Central memory CD8-positive, alpha-beta T cell (primary cell): ENCODE measurements around the gene CCT3.

Source experiments
- ATAC-seq: fragments of 150-1000 bp; cut with Tn5 transposase; replicated peaks from 2 replicates; pipeline ENCODE4 v1.10.0; 2022; ENCODE audit warnings: mild to moderate bottlenecking, moderate FRiP score, moderate number of reproducible peaks; ENCODE audit not compliant: poor library complexity, severe bottlenecking; ENCODE audit errors: extremely low read depth
- DNase-seq, 2 donors: peaks; one replicate each; pipeline ENCODE4 v3.0.0; 2021; ENCODE audit warnings: low spot score in 2 of 2
- H3K27ac Mint-ChIP-seq: one replicate; pipeline ENCODE4 v1.8.0; 2022; ENCODE audit warnings: low read depth, mild to moderate bottlenecking, moderate library complexity, mixed read lengths
- H3K27me3 Mint-ChIP-seq: one replicate; pipeline ENCODE4 v1.8.0; 2022; ENCODE audit warnings: mixed read lengths
- H3K36me3 Mint-ChIP-seq: one replicate; pipeline ENCODE4 v1.8.0; 2022; ENCODE audit warnings: mild to moderate bottlenecking, moderate library complexity, mixed read lengths; ENCODE audit not compliant: insufficient read depth
- H3K4me1 Mint-ChIP-seq: one replicate; pipeline ENCODE4 v1.8.0; 2022; ENCODE audit warnings: mixed read lengths
- H3K4me3 Mint-ChIP-seq: one replicate; pipeline ENCODE4 v1.8.0; 2022; ENCODE audit warnings: mild to moderate bottlenecking, moderate library complexity, mixed read lengths
- H3K9me3 Mint-ChIP-seq: one replicate; pipeline ENCODE4 v1.8.0; 2022; ENCODE audit warnings: mixed read lengths

The CCT3 gene

DNA sequence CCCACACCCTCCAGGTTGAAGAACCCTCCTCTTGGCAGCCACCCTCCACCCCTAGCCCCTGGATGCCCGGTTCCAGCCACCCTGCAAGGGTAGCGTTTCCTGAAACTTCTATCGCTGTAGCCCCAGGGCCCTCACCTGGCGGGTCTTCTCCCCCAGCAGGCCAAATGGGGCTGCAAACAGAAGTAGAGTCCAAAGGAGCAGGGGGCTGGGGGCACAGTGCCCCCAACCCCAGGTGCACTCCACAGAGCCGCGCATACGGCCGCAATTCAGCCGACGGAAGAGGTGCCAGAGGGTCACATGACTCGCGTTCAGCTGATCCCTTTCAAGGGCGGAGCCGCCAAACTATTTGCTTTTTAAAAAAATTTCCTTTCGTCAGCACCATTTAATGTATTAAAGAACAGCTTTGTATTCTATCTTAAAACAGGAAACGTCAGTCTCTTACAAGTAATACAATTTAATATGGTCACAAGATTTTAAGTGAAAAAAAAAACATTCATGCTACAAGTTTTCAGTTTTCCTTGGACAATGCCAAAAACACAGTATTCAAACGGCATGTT, 42.6 kb downstream of the CCT3 start, which contains the start of gene GLMP:
TSS of gene GLMP (minus strand) at position 289 of the 557 bp plus-strand sequence. CDS start at position 255, 34 bp downstream.
- DNase-seq (no peak), ATAC-seq (peak; percentile 83)
- no peaks in the 10 kb centered on the region for H3K27me3 Mint-ChIP-seq
- H3K9me3 Mint-ChIP-seq, result no peaks in the 10 kb centered on the region
- H3K36me3 Mint-ChIP-seq, result peaks cover 6% of the 10 kb centered on the region
- H3K4me3 Mint-ChIP-seq, result peak within 1 kb of the TSS; percentile 80
- peak within 1 kb of the TSS; percentile 41 for H3K27ac Mint-ChIP-seq
- peaks cover 22% of the 10 kb centered on the region for H3K4me1 Mint-ChIP-seq

DNA sequence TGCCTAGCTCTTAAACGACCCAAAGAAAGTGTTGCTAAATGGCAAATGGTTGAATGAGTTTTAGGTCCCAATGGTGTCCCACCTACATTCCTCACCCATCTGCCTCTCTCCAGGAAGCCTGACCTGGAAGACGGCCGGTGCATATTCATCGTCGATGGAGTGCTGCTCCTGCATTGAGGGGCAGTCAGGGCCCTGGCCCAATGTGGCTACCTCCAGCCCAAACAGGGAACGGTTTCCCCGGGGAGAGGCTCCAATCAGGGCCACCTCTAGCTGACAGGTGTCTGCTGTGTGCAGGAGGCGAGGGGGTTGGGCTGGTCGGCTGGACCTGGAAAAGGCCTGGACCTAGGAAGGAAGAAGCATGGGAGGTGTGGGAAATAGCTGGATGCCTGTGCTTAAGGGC, 44.2 kb downstream of the CCT3 start:
- Mint-ChIP-seq H3K27ac (no peak overlapping the region), H3K9me3 (no peaks in the 10 kb centered on the region), H3K36me3 (peaks cover 9% of the 10 kb centered on the region), H3K27me3 (no peaks in the 10 kb centered on the region), H3K4me1 (peaks cover 22% of the 10 kb centered on the region), H3K4me3 (peak overlapping the region; percentile 80)
- no peak for ATAC-seq
- no peak for DNase-seq

DNA sequence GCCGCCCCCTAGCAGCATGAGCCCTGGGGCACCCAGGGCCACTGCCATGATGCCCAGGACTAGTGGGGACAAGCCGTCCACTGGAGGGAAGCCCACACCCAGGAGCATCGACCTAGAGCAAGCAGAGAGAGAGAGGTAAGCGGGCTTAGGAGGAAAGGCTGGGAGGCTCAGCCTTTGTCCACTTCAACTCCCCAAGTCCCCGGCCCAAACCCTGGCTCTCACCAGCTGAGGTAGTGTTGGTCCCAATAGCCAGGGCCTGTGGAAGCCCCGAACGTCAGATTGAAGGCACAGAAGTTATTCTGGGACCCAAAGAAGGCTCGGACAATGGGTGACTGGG, 45.0 kb downstream of the CCT3 start:
- Mint-ChIP-seq H3K36me3 (peaks cover 13% of the 10 kb centered on the region), H3K27ac (peak overlapping the region; percentile 82)
- no peak for ATAC-seq

DNA sequence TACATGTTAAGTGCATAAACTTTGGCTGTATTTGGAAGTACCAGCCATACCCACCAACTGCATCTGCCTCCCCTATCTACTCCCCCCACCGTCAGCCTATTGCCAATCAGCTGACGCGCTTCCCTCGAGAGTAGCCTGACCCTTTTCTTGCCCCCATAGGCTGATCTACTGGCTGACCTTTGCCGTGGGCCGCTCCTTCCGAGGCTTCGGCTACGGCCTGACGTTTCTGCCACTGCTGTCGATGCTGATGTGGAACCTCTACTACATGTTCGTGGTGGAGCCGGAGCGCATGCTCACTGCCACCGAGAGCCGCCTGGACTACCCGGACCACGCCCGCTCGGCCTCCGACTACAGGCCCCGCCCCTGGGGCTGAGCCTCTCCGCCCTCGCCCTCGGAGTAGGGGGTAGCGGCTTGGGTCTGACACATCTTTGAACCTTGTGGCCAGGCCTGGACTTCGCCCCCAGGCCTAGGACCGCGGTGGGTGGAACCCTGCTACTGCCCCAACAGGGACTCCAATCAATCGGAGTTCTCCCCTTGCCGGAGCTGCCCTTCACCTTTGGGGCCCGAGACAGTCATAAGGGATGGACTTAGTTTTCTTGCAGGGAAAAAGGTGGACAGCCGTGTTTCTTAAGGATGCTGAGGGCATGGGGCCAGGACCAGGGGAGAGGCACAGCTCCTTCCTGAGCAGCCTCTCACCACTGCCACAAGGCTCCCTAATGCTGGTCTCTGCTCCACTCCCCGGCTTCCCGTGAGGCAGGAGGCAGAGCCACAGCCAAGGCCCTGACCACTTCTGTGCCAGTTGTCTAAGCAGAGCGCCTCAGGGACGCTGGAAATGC, 46.6 kb downstream of the CCT3 start:
- ATAC-seq, result no peak
- H3K27me3 Mint-ChIP-seq, result no peaks in the 10 kb centered on the region
- DNase-seq, result no peak
- peaks cover 22% of the 10 kb centered on the region for H3K4me1 Mint-ChIP-seq
- H3K27ac Mint-ChIP-seq, result no peak overlapping the region
- H3K4me3 Mint-ChIP-seq, result no peak overlapping the region
- no peaks in the 10 kb centered on the region for H3K9me3 Mint-ChIP-seq
- peaks cover 16% of the 10 kb centered on the region for H3K36me3 Mint-ChIP-seq

More for the DNA sequence above, 45.0 kb downstream of the CCT3 start:
- no peak for DNase-seq
- Mint-ChIP-seq H3K4me1 (peaks cover 22% of the 10 kb centered on the region), H3K9me3 (no peaks in the 10 kb centered on the region), H3K27me3 (no peaks in the 10 kb centered on the region), H3K4me3 (no peak overlapping the region)

DNA sequence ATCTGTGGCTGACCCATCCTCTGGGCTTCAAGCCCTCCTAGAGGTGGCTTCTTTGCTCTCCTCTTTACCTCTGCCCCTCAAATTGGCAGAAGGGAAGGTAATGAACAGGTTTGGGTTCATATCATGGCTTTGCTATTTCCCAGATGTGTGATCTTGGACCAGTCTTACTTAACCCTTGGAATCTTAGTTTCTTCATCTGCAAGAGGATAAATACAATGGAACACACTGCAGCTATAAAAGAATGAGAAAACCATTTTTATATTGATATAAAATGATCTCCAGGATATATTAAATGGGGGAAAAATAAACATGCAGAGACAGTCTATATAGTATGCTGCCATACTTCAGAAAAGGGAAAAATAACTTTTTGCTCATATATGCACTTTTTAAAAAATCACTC, 48.2 kb downstream of the CCT3 start:
- DNase-seq (no peak), ATAC-seq (no peak)
- Mint-ChIP-seq H3K4me1 (peaks cover 19% of the 10 kb centered on the region), H3K27me3 (no peaks in the 10 kb centered on the region), H3K36me3 (peaks cover 16% of the 10 kb centered on the region), H3K4me3 (no peak overlapping the region), H3K27ac (no peak overlapping the region), H3K9me3 (no peaks in the 10 kb centered on the region)

DNA sequence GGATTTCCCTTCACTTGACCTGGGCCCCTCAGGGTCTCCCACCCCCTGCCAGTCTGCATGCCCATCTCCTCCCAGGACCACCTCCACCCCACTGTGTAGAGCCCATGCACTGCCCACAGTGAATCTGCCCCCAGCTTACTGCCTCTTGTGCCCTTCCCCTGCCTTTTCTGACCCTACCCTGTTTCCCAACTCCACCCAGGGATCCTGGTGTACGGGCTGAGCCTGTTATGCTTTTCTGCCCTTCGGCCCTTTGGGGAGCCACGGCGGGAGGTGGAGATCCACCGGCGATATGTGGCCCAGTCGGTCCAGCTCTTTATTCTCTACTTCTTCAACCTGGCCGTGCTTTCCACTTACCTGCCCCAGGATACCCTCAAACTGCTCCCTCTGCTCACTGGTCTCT, 52.0 kb downstream of the CCT3 start:
- Mint-ChIP-seq H3K36me3 (peaks cover 28% of the 10 kb centered on the region), H3K4me1 (peaks cover 39% of the 10 kb centered on the region), H3K27ac (no peak overlapping the region), H3K4me3 (no peak overlapping the region), H3K9me3 (no peaks in the 10 kb centered on the region), H3K27me3 (no peaks in the 10 kb centered on the region)
- DNase-seq (no peak), ATAC-seq (no peak)

DNA sequence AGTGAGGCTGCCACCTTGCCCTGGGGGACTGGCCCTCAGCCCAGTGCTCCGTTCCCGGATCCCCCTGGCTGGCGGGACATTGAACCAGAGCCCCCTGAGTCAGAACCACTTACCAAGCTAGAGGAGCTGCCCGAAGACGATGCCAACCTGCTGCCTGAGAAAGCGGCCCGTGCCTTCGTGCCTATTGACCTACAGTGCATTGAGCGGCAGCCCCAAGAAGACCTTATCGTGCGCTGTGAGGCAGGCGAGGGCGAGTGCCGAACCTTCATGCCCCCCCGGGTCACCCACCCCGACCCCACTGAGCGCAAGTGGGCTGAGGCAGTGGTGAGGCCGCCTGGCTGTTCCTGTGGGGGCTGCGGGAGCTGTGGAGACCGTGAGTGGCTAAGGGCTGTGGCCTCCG, 52.7 kb downstream of the CCT3 start:
- ATAC-seq (no peak), DNase-seq (no peak)
- Mint-ChIP-seq H3K4me3 (no peak overlapping the region), H3K27me3 (no peaks in the 10 kb centered on the region), H3K9me3 (no peaks in the 10 kb centered on the region), H3K36me3 (peaks cover 28% of the 10 kb centered on the region), H3K4me1 (peaks cover 45% of the 10 kb centered on the region), H3K27ac (no peak overlapping the region)

DNA sequence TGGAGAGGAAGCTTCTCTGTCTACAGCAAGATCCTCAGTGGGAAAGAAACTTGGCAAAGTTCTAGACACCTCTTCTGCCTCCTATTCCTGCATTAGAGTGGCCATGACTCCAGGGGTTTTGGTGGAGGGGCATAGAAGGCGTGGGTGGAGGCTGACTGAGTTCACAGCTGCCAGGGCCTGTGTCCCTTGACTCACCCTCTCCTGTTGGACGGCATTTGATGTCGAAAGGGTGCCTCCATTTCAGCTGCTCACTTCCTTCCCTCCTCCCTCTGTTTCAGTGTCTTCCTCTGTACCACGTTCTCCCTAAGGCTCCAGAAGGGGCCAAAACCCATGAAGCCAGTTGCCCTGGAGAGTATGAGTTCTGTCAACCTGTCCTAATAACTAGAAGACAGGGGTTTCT, 53.3 kb downstream of the CCT3 start:
- Mint-ChIP-seq H3K9me3 (no peaks in the 10 kb centered on the region), H3K27ac (no peak overlapping the region), H3K27me3 (no peaks in the 10 kb centered on the region), H3K4me3 (peak overlapping the region; percentile 39), H3K36me3 (peaks cover 28% of the 10 kb centered on the region), H3K4me1 (peaks cover 45% of the 10 kb centered on the region)
- ATAC-seq (no peak), DNase-seq (no peak)

DNA sequence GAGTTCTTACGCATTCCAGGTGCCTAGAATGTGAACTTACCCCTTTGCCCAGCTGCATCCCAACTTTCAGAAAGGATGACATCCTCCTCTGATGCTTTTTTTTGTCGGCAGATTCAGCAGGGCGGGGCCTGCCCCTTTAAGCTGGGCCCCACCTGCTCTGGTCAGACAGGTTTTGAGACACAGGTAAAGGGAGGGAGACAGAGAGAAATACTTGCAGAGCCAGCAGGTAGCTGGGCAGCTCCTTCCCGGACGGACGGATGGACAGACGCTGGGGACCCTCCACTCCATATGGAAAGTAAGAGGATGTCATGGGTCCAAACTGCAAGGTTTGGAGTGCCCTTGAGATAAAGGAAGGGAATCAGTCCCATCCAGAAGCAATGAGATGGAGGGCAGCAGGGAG, 54.0 kb downstream of the CCT3 start, which contains the start of gene TMEM79:
TSS of gene TMEM79 (plus strand) at position 214 of the 400 bp plus-strand sequence. CDS start 902 bp downstream, outside the sequence.
- Mint-ChIP-seq H3K4me3 (peak within 1 kb of the TSS; percentile 98), H3K9me3 (no peaks in the 10 kb centered on the region), H3K4me1 (peaks cover 45% of the 10 kb centered on the region), H3K27me3 (no peaks in the 10 kb centered on the region), H3K27ac (peak within 1 kb of the TSS; percentile 94), H3K36me3 (peaks cover 26% of the 10 kb centered on the region)
- DNase-seq (no peak), ATAC-seq (no peak)

DNA sequence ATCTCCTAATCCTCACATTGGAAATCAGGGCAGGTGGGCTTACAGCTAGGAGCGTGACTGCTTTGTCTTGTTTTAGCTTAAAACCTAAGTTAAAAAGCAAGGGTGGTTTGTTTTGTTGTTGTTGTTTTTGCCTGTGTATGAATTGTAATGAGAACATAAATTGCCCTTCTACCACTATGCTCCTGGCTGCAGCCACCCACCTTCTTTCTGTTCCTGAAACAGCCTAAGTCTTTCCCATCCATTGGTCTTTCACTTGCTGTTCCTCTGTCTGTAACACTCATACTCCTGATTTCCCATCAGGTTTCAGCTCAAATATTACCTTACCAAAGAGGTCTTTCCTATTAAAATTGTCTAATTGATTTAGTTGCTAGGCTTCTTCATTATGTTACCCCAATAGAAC, 54.6 kb downstream of the CCT3 start:
- no peaks in the 10 kb centered on the region for H3K27me3 Mint-ChIP-seq
- no peak for ATAC-seq
- H3K9me3 Mint-ChIP-seq, result no peaks in the 10 kb centered on the region
- H3K4me3 Mint-ChIP-seq, result peak overlapping the region; percentile 98
- peaks cover 45% of the 10 kb centered on the region for H3K4me1 Mint-ChIP-seq
- H3K27ac Mint-ChIP-seq, result peak overlapping the region; percentile 94
- no peak for DNase-seq
- peaks cover 22% of the 10 kb centered on the region for H3K36me3 Mint-ChIP-seq

DNA sequence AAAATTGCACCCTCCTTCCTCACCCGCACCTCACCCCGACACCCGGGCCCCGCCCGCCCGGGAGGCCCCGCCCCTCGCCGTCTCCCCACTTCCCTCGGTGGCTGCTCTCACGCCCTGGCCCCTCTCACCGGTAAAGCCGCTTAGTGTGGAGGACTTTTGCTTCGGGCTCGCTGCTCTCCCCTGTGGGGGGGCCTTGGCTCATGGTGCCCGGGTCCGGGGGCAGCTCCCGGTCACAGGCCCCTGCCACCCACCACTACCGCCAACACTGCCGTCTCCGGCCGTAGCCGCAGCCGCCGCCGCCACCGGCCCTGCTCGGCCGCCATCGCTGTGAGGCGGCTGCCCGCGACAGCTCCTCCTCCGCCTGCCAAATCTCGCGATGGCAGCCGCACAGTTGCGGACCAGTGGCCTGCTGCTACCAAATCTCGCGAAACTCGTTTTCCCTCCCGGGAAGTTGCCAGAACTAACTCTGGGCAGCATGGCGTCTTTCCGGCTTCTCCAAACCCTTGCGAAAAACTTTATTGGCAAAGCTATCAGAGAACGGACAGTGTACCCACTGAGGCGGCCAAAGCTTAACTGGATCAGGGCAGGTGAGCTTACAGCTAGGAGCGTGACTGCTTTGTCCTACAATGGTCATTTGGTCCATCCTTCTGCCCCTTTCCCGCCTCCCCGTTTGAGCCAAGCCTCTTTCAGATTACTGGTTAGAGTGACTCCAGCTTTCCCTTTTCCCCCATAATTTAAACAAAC, 55.4 kb downstream of the CCT3 start, which contains the start of gene SMG5:
TSS of gene SMG5 (minus strand) at position 347 of the 744 bp plus-strand sequence. CDS start at position 202, 145 bp downstream.
- peaks cover 45% of the 10 kb centered on the region for H3K4me1 Mint-ChIP-seq
- peak within 1 kb of the TSS; percentile 98 for H3K4me3 Mint-ChIP-seq
- no peaks in the 10 kb centered on the region for H3K9me3 Mint-ChIP-seq
- DNase-seq (peak; percentile 85 to 94), ATAC-seq (peak; percentile 94)
- no peaks in the 10 kb centered on the region for H3K27me3 Mint-ChIP-seq
- peaks cover 26% of the 10 kb centered on the region for H3K36me3 Mint-ChIP-seq
- H3K27ac Mint-ChIP-seq, result peak within 1 kb of the TSS; percentile 94

DNA sequence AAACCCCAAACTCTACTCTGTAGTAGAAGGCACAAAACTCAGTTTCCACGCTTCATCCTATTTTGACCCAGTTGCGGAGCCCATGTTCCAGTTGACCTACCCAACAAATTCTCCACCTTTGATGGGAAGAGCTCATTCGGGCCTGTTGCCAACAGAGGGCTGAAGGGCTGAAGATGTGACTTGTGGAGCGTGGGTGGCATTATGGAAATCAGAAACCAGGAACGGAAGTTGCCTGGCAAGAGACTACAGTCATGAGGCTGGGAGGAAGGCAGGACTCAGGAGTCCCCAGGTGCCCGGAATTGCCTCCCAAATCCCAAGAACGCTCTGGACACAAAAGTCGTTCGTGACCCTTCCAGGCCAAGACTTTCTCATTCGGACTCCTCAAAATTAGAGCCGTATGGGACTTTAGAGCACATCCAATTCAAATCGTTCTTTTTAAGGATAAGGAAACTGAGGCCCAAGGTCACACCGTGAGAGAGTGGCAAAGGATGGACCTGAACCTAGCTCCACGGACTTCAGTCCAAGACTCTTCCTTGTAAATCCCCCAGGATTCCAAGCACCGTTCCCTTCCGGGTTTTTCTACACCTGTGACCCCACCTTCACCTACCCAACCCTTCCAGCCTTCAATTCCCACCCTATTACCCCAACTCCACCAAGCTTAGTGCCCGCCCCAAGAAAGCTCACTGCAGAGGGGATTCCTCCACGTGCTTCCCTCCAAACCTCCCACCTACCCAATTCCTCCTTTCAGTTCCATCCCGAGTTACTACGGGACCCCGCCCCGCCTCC, 56.2 kb downstream of the CCT3 start:
- Mint-ChIP-seq H3K27me3 (no peaks in the 10 kb centered on the region), H3K36me3 (peaks cover 32% of the 10 kb centered on the region), H3K4me1 (peaks cover 51% of the 10 kb centered on the region), H3K9me3 (no peaks in the 10 kb centered on the region), H3K4me3 (peak overlapping the region; percentile 98), H3K27ac (peak overlapping the region; percentile 94)
- ATAC-seq, result no peak
- no peak for DNase-seq
